ENCODE data around the gene NUCKS1.
A peak's percentile ranks its signal among the peaks of the same experiment; 100 is the strongest.

Gene NUCKS1

GRCh38 chr1:205769641-205770365 lies 19.8 kb upstream of the NUCKS1 start:
- DNase-seq, result no peak

- DNase-seq, result no peak
Observed at GRCh38 chr1:205767248-205767647, 17.3 kb upstream of the NUCKS1 start.

DNA sequence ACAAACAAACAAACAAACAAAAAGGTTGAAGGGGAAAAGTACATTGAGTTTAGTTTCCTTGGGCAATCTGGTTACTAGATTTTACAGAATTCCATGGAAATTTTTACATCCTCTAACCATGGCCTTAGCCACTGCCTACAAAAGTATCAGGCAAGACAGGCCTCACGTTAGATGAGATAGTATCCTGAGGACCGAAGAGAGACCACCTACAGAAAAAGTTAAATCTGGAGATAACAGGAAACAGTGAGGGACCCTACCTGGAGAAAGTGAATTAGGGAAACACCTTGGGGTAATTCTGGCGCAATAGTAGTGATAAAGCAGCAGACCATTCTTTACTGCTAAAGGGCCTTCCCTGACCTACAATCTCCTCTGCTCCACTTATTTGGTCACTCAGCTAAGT lies 16.6 kb upstream of the NUCKS1 start:
- DNase-seq, result no peak

DNA sequence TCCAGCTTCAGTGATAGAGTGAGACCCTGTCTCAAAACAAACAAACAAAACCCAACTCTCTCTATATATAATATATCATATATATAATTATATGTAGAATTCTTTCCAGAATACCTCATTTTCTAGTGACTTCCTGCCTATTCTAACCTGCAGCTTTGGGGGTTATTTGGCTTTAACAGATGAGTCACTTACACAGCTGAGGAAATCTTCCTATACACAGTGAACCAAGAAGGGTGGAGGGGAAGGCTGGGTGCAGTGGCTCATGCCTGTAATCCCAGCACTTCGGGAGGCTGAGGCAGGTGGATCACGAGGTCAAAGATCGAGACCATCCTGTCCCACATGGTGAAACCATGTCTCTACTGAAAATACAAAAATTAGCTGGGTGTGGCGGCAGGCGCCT lies 16.1 kb upstream of the NUCKS1 start:
- DNase-seq, result no peak

GRCh38 chr1:205764578-205764977 lies 14.6 kb upstream of the NUCKS1 start:
- no peak for DNase-seq

GRCh38 chr1:205763980-205764379 lies 14.0 kb upstream of the NUCKS1 start:
- no peak for DNase-seq

GRCh38 chr1:205760606-205761005 lies 10.6 kb upstream of the NUCKS1 start:
- DNase-seq, result no peak

DNA sequence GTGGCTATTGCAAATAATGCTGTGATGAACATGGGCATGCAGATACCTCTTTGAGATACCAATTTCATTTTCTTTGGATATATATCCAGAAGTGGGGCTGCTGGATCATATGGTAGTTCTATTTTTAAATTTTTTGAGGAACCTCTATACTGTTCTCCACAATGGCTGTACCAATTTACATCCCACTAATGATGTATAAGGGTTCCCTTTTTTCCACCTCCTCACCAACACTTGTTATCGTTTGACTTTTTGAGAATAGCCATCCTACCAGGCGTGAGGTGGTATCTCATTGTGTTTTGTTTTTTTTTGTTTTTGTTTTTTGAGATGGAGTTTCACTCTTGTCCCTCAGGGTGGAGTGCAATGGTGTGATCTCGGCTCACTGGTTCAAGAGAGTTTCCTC lies 6.6 kb upstream of the NUCKS1 start:
- DNase-seq, result no peak

DNA sequence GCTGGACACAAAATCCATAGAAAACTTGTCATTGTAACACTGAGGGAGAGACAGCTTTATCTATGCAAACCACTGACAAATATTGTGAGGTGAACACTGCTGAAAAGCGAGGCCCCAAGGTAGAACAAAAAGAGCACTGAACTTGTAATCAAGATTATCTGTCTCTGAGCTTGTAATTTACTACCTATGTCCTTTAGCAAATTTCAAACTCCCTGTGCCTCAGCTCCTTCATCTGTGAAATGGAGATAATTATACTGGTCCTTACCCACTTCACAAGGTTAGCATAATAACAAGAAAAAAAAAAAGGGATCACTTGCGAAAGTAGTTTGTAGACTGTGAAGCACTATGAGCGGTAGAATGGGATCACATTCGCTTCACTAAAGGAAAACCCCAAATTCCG lies 4.9 kb upstream of the NUCKS1 start:
- no peak for DNase-seq

GRCh38 chr1:205751036-205751651 lies 1.2 kb upstream of the NUCKS1 start:
- DNase-seq, result no peak

DNA sequence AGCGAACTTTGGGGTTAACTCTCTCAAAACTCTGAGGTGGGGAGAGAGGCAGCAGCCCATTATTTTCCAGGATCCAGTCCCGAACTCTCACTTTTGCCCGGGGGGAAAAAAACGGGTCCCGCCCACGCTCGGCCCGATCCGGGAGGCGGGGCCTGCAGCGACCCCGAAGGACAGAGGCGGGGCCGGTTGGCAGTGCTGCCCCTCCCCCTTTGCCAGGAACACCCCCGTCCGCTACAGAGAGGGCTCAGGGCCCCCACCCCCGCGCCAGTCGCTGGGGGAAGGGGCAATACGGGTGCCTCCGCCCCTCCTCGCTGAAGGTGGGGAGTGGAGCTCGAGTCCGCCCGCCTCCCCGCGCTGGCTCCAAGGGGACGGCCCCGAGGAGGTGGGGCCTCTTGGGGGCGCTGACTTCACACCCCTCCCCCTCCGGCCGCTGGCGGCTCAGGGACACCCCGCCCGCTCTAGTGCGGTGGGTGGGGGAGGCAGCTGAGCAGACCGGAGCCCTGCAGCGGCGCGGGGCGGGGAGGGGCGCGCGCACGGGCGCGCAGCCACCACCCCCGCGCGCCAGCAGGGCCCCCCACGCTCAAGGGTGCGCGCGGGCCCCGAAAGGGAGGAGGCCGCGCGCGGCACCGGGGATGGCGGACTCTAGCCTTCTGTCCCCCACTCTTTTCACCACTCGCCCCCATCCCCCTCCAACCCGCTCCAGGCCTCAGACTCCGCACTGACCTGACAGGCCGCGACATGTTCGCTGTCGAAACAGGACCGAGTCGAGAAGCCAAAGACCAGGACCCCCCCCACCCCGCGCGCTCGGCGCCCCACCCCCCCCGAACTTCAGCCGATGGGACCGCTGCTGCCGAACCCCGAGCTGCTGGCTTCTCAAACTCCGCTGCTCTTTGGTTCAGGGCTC lies 496 bp downstream of the NUCKS1 start:
- DNase-seq, result peak; percentile 97

DNA sequence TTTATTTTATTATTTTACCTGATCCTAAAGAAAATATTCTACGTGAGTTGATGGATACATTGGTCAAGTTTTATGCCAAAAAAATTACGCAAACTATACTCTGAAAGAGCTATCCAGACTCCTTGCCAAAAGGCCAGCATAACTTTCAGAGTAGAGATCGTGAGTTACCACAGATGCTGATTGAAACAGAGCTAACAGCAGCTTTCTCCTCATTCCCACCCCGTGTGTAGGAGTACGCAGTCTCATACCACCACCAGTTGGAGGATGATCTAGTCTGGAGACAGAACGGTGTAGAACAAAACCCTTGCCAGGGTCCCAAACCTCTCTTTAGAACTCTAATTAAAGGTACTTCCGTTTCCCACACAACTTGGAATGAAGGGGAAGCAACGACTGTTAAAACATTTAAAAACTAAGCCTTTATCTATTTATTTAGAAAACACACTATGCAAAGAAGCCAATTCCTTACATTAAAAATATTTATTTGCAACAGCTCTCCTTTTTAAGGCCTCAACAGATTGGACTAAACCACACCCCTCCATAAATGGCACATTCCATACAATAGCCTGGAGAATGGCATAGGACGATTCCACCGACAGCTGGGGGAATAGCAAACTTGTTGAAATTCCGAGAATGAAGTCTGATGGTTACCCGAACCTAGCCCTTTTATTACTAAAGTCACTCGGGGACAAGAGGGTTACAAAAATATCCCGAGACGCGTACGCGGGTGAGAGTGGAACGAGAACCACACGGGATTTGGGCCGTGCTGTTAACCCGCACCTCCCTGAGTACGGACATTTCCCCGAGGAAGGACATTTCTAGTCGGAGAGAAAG lies 1.4 kb downstream of the NUCKS1 start:
- DNase-seq, result peak; percentile 55

DNA sequence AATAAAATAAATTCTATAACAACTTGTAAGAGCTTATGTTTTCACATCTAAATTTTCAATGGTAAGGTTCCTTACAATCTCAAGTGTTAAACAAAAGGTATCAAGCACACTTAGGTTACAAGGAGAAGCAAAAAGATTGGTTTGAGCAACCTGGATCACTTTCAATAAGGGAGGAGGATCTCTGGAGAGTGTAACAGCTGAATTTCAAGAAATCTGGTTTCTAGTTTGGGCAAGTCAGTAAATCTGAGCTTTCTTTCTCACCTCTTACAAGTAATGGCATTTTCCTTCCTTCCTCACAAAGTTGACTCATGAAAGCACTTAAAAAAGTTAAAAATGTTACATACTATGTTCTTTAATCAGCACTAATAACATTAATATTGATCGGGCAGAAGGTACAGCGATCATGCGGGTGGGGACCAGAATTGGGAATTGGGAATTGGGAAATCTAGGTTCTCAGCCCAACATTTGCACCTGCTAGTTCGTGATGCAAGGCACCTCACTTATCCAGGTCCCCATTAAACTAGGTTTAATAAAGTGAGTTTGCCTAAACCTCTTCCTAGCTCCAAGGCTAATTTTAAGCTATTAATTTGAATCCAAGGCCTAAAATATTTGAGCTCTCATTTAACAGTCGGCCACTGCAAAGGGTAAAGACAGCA lies 3.1 kb downstream of the NUCKS1 start:
- DNase-seq, result no peak

DNA sequence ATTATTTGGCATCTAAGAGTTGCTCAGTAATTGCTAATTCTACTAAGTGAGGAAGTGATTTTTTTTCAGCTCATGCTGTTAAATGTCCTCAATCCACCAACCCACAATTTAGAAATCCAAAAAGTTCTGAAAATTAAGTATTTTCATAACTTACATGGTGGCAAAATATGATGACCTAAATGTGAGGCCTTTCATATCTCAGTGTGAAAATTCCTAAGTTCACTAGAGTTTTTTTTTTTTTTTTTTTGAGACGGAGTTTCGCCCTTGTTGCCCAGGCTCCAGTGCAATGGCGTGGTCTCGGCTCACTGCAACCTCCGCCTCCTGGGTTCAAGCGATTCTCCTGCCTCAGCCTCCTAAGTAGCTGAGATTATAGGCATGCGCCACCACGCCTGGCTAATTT lies 5.6 kb downstream of the NUCKS1 start:
- no peak for DNase-seq

GRCh38 chr1:205743977-205744376 lies 6.0 kb downstream of the NUCKS1 start:
- DNase-seq, result no peak

- DNase-seq, result no peak
Observed at GRCh38 chr1:205741681-205742080, 8.3 kb downstream of the NUCKS1 start.

GRCh38 chr1:205739348-205740160 lies 10.4 kb downstream of the NUCKS1 start:
- DNase-seq, result no peak

- no peak for DNase-seq
Observed at GRCh38 chr1:205735218-205735617, 14.8 kb downstream of the NUCKS1 start.

- no peak for DNase-seq
Observed at GRCh38 chr1:205733438-205734175, 16.4 kb downstream of the NUCKS1 start.

GRCh38 chr1:205729945-205730610 lies 19.9 kb downstream of the NUCKS1 start:
- no peak for DNase-seq

Measured in femur (tissue), 1 donor.